Brain microvascular endothelial cell (primary cell): ENCODE data around the gene TBC1D30.
"Not testable (repeated sequence)": the region's sequence is repeated elsewhere in the genome, so short reads cannot be mapped to it uniquely, and the experiment has no call there.

Experiments
- DNase-seq: peaks from one replicate; pipeline ENCODE4 v3.0.0-alpha.2; 2020
- H3K27ac ChIP-seq: fragments of 250-450 bp; sonication (Bioruptor Pico); 2 replicates; pipeline ENCODE4 v1.5.1; 2020; ENCODE audit warnings: mild to moderate bottlenecking, moderate library complexity
- H3K27me3 ChIP-seq: fragments of 250-450 bp; sonication (Bioruptor Pico); replicated peaks from 2 replicates; pipeline ENCODE4 v1.5.1; 2020; ENCODE audit warnings: mild to moderate bottlenecking
- H3K36me3 ChIP-seq: fragments of 250-450 bp; sonication (Bioruptor Pico); replicated peaks from 2 replicates; pipeline ENCODE4 v1.5.1; 2020; ENCODE audit warnings: mild to moderate bottlenecking
- H3K4me3 ChIP-seq: 2 replicates; pipeline ENCODE4 v1.5.1; 2011; ENCODE audit warnings: low read depth, mild to moderate bottlenecking, control low read depth, low read length, moderate library complexity
- CTCF ChIP-seq: IDR thresholded peaks from 2 replicates; pipeline ENCODE4 v1.5.1; 2011; ENCODE audit warnings: low read depth, mild to moderate bottlenecking, moderate library complexity, low read length, control low read depth, inconsistent platforms; ENCODE audit errors: missing control alignments
- in situ Hi-C: cut with HindIII; loops from 2 replicates; pipeline ENCODE4 v1.10.0; 2017; ENCODE audit warnings: low sequenced_read_pairs, low pct_ligation_motif_present

TBC1D30 gene

GRCh38 chr12:64833928-64834327 lies 9.5 kb downstream of the TBC1D30 start:
- no peak for DNase-seq
- Histone ChIP-seq H3K27ac (no peak overlapping the region), H3K27me3 (peaks cover 10% of the 10 kb centered on the region), H3K36me3 (no peaks in the 10 kb centered on the region), H3K4me3 (no peak overlapping the region)
- in situ Hi-C loops, result no loop called here
- no peak for TF ChIP-seq CTCF

GRCh38 chr12:64835901-64836300 lies 11.5 kb downstream of the TBC1D30 start:
- no peak for TF ChIP-seq CTCF
- Histone ChIP-seq H3K4me3 (no peak overlapping the region), H3K27me3 (peaks cover 10% of the 10 kb centered on the region), H3K36me3 (no peaks in the 10 kb centered on the region), H3K27ac (no peak overlapping the region)
- in situ Hi-C loops, result no loop called here
- DNase-seq, result no peak

GRCh38 chr12:64836856-64837255 lies 12.4 kb downstream of the TBC1D30 start:
- DNase-seq, result no peak
- H3K27ac ChIP-seq, result no peak overlapping the region
- in situ Hi-C loops, result no loop called here

GRCh38 chr12:64837427-64837826 lies 13.0 kb downstream of the TBC1D30 start:
- in situ Hi-C loops, result no loop called here
- Histone ChIP-seq H3K36me3 (no peaks in the 10 kb centered on the region), H3K4me3 (no peak overlapping the region), H3K27me3 (peaks cover 10% of the 10 kb centered on the region), H3K27ac (no peak overlapping the region)
- DNase-seq, result no peak
- no peak for TF ChIP-seq CTCF

More at GRCh38 chr12:64836856-64837255, 12.4 kb downstream of the TBC1D30 start:
- Histone ChIP-seq H3K27me3 (peaks cover 10% of the 10 kb centered on the region), H3K4me3 (no peak overlapping the region), H3K36me3 (no peaks in the 10 kb centered on the region)
- TF ChIP-seq CTCF, result no peak

- no peak for DNase-seq
- TF ChIP-seq CTCF, result no peak
- in situ Hi-C loops, result no loop called here
- peaks cover 10% of the 10 kb centered on the region for H3K27me3 ChIP-seq
- no peaks in the 10 kb centered on the region for H3K36me3 ChIP-seq
- no peak overlapping the region for H3K4me3 ChIP-seq
- H3K27ac ChIP-seq, result no peak overlapping the region
Measured at GRCh38 chr12:64840119-64840518, 15.7 kb downstream of the TBC1D30 start.

- no peaks in the 10 kb centered on the region for H3K36me3 ChIP-seq
- in situ Hi-C loops, result no loop called here
- no peak for TF ChIP-seq CTCF
- H3K27ac ChIP-seq, result no peak overlapping the region
- H3K4me3 ChIP-seq, result no peak overlapping the region
- H3K27me3 ChIP-seq, result peaks cover 8% of the 10 kb centered on the region
- DNase-seq, result no peak
Measured at GRCh38 chr12:64840949-64841717, 16.7 kb downstream of the TBC1D30 start.

- H3K36me3 ChIP-seq, H3K27ac ChIP-seq, in situ Hi-C loops: not testable (repeated sequence)
Measured at GRCh38 chr12:64848409-64848808, 24.0 kb downstream of the TBC1D30 start.

More at GRCh38 chr12:64848409-64848808, 24.0 kb downstream of the TBC1D30 start:
- not testable (repeated sequence) for H3K27me3 ChIP-seq, H3K4me3 ChIP-seq, DNase-seq
